Progenitor cell of endocrine pancreas (in vitro differentiated cells): ENCODE measurements around the gene MEIOB. TPM values are rescaled to one million over a fixed set of nuclear protein-coding genes. Genes with fewer than 3 reads are reported as not detected.
A peak's percentile ranks its signal among the peaks of the same experiment; 100 is the strongest.

Source experiments
- DNase-seq: peaks from one replicate; pipeline ENCODE4 v3.0.0; 2021; ENCODE audit warnings: low spot score; ENCODE audit not compliant: unreplicated experiment
- H3K27ac Mint-ChIP-seq: 2 replicates; pipeline ENCODE4 v1.8.0; 2021; ENCODE audit warnings: mild to moderate bottlenecking, moderate library complexity, mixed read lengths
- H3K27me3 Mint-ChIP-seq: 2 replicates; pipeline ENCODE4 v1.8.0; 2021; ENCODE audit warnings: mixed read lengths
- H3K36me3 Mint-ChIP-seq: 2 replicates; pipeline ENCODE4 v1.8.0; 2022; ENCODE audit warnings: mixed read lengths; ENCODE audit not compliant: insufficient read depth
- H3K4me1 Mint-ChIP-seq: 2 replicates; pipeline ENCODE4 v1.8.0; 2021; ENCODE audit warnings: low read depth, mixed read lengths
- H3K4me3 Mint-ChIP-seq: 2 replicates; pipeline ENCODE4 v1.8.0; 2021; ENCODE audit warnings: low read depth, mild to moderate bottlenecking, moderate library complexity, mixed read lengths
- H3K9me3 Mint-ChIP-seq: 2 replicates; pipeline ENCODE4 v1.8.0; 2021; ENCODE audit warnings: low read depth, mixed read lengths
- total RNA-seq: library from RNA; stranded (reverse); gene quantifications from 2 replicates; pipeline ENCODE4 v1.2.1, GENCODE V29; 2021
- TF ChIP-seq, protein P1 (sequence below): fragments of 200-600 bp; sonication (generic); IDR thresholded peaks from one replicate; pipeline ENCODE4 v1.5.0; 2021; ENCODE audit warnings: antibody characterized with exemption, mild to moderate bottlenecking; ENCODE audit not compliant: unreplicated experiment

The MEIOB gene
- total RNA-seq, 1 donor from 2014 or later, result not detected

- H3K9me3 Mint-ChIP-seq, result no peaks in the 10 kb centered on the region
- DNase-seq, result peak; percentile 9
Observed at GRCh38 chr16:1793578-1794220, 78.3 kb downstream of the MEIOB start, which contains the start of gene IGFALS. TSS of gene IGFALS (minus strand) at chr16:1793705. CDS start at chr16:1793652, 53 bp downstream.

DNA sequence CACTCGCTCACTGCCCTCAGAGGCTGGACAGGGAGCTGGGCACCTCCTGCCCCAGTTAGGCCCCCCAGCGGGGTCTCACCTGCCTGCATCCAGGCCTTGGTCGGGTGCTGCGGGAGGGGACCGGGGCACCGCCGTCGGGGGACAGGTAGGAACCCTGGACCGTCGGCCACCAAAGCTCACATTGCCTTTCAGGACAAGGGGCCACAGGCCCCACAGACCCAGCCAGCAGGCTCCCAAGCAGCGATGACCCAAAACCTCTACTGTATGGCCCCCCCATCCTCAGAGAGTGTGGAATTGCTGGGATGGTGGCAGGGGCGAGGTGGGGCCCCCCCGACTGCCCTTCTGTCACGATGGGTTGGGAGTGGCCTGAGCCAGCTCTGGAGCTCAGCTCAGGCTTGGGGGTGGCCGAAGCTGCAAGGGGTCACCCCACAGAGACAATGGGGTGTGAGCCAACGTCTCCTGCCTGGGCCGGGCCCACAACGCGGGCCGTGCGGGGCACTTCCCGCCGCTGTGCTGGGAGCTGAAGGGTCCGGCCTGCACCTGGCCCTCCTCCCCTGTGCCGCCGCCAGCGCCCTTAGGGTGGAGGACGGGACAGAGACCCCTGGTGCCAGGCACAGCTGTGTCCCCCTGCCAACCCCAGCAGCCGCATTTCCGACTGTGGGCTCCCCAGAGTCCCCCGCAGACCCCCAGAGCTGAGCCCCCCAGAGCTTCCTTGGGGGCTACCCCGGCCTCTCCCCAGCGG lies 79.0 kb downstream of the MEIOB start:
- H3K27ac Mint-ChIP-seq, result no peak overlapping the region
- H3K36me3 Mint-ChIP-seq, result peaks cover 6% of the 10 kb centered on the region
- H3K9me3 Mint-ChIP-seq, result no peaks in the 10 kb centered on the region
- TF ChIP-seq, protein P1, sequence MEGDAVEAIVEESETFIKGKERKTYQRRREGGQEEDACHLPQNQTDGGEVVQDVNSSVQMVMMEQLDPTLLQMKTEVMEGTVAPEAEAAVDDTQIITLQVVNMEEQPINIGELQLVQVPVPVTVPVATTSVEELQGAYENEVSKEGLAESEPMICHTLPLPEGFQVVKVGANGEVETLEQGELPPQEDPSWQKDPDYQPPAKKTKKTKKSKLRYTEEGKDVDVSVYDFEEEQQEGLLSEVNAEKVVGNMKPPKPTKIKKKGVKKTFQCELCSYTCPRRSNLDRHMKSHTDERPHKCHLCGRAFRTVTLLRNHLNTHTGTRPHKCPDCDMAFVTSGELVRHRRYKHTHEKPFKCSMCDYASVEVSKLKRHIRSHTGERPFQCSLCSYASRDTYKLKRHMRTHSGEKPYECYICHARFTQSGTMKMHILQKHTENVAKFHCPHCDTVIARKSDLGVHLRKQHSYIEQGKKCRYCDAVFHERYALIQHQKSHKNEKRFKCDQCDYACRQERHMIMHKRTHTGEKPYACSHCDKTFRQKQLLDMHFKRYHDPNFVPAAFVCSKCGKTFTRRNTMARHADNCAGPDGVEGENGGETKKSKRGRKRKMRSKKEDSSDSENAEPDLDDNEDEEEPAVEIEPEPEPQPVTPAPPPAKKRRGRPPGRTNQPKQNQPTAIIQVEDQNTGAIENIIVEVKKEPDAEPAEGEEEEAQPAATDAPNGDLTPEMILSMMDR, result no peak
- peaks cover 3% of the 10 kb centered on the region for H3K4me1 Mint-ChIP-seq
- no peak overlapping the region for H3K4me3 Mint-ChIP-seq
- H3K27me3 Mint-ChIP-seq, result no peaks in the 10 kb centered on the region
- no peak for DNase-seq

More at GRCh38 chr16:1793578-1794220, 78.3 kb downstream of the MEIOB start, which contains the start of gene IGFALS:
- peak within 1 kb of the TSS; percentile 62 for H3K27ac Mint-ChIP-seq
- H3K36me3 Mint-ChIP-seq, result peaks cover 6% of the 10 kb centered on the region
- no peak within 1 kb of the TSS for H3K4me3 Mint-ChIP-seq
- peaks cover 3% of the 10 kb centered on the region for H3K4me1 Mint-ChIP-seq
- H3K27me3 Mint-ChIP-seq, result no peaks in the 10 kb centered on the region
- TF ChIP-seq, protein P1, result no peak

DNA sequence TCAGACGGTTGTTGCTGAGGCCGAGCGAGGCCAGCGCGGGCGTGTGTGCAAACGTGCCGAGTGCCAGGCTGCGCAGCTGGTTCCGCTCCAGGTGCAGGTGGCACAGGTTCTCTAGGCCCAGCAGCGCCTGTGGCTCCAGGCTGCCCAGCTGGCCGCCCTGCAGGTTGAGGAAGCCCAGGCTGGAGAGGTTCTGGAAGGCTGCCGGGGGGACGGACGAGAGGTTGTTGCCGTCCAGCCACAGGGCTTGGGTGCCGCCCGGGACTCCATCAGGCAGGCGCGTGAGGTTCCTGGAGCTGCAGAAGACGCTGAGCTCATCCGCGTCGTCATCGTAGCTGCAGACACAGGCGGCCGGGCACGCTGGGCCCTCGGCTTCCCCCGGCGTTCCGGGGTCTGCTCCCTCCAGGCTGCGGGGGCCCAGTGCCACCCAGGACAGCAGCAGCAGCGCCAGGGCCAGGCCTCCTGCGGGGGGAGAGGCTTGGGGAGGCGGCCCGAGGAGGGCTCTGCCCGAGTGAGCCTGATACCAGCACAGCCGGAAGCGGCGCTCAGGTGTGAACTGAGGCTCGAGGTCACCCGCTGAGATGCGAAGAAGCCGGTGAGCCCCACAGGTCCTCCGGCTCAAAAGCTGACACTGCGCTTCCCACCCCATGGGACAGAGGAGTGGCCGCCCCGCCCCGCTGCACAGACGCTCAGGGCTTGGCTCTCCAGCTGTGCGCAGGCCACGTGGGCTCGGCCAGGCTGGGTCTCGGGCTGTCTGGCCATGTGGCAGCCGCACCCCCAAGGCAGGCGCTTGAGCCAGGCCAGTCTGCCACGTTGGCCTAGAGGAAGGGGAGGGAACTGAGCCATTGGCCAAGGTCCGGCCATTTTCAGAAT lies 79.8 kb downstream of the MEIOB start:
- H3K4me1 Mint-ChIP-seq, result peaks cover 3% of the 10 kb centered on the region
- H3K9me3 Mint-ChIP-seq, result no peaks in the 10 kb centered on the region
- H3K36me3 Mint-ChIP-seq, result peaks cover 5% of the 10 kb centered on the region
- TF ChIP-seq, protein P1, result no peak
- DNase-seq, result peak; percentile 9
- no peak overlapping the region for H3K4me3 Mint-ChIP-seq
- no peaks in the 10 kb centered on the region for H3K27me3 Mint-ChIP-seq
- H3K27ac Mint-ChIP-seq, result no peak overlapping the region

- peaks cover 3% of the 10 kb centered on the region for H3K4me1 Mint-ChIP-seq
- H3K27me3 Mint-ChIP-seq, result no peaks in the 10 kb centered on the region
Observed at GRCh38 chr16:1791256-1791942, 80.6 kb downstream of the MEIOB start.

More at GRCh38 chr16:1791256-1791942, 80.6 kb downstream of the MEIOB start:
- Mint-ChIP-seq H3K27ac (no peak overlapping the region), H3K4me3 (no peak overlapping the region), H3K9me3 (no peaks in the 10 kb centered on the region), H3K36me3 (peaks cover 4% of the 10 kb centered on the region)
- TF ChIP-seq, protein P1, result no peak
- DNase-seq, result no peak
